GM21619 (cell line): ENCODE data around the gene IL22RA2.

Experiments
- ATAC-seq: cut with Tn5 transposase; IDR thresholded peaks from one replicate; pipeline ENCODE4 v1.9.1; 2021; ENCODE audit not compliant: unreplicated experiment

IL22RA2 gene

GRCh38 chr6:137197684-137198645 is 24.5 kb upstream of the IL22RA2 start:
- no peak for ATAC-seq

GRCh38 chr6:137193256-137194070 is 20.0 kb upstream of the IL22RA2 start:
- ATAC-seq: no peak

GRCh38 chr6:137192821-137193220 is 19.4 kb upstream of the IL22RA2 start:
- no peak for ATAC-seq

GRCh38 chr6:137191670-137192069 is 18.2 kb upstream of the IL22RA2 start:
- ATAC-seq: no peak

GRCh38 chr6:137191236-137191635 is 17.8 kb upstream of the IL22RA2 start:
- ATAC-seq: no peak

- no peak for ATAC-seq
Observed at GRCh38 chr6:137190583-137191094, 17.2 kb upstream of the IL22RA2 start.

GRCh38 chr6:137188855-137189254 is 15.4 kb upstream of the IL22RA2 start:
- ATAC-seq: no peak

GRCh38 chr6:137185290-137185689 is 11.8 kb upstream of the IL22RA2 start:
- ATAC-seq: no peak

- no peak for ATAC-seq
Observed at GRCh38 chr6:137182654-137183073, 9.2 kb upstream of the IL22RA2 start.

GRCh38 chr6:137181891-137182653 is 8.6 kb upstream of the IL22RA2 start:
- no peak for ATAC-seq

GRCh38 chr6:137177611-137178010 is 4.2 kb upstream of the IL22RA2 start:
- no peak for ATAC-seq

GRCh38 chr6:137176729-137177128 is 3.3 kb upstream of the IL22RA2 start:
- ATAC-seq: no peak

- no peak for ATAC-seq
Observed at GRCh38 chr6:137175868-137176245, 2.4 kb upstream of the IL22RA2 start.

- ATAC-seq: no peak
Observed at GRCh38 chr6:137175157-137175867, 1.9 kb upstream of the IL22RA2 start.

- ATAC-seq: no peak
Observed at GRCh38 chr6:137172734-137173431, 561 bp downstream of the IL22RA2 start.

GRCh38 chr6:137171824-137172733 is 1.4 kb downstream of the IL22RA2 start:
- ATAC-seq: no peak

GRCh38 chr6:137171053-137171374 is 2.4 kb downstream of the IL22RA2 start:
- ATAC-seq: no peak

- ATAC-seq: no peak
Observed at GRCh38 chr6:137170266-137171052, 3.0 kb downstream of the IL22RA2 start.
